Ramos (cell line): ENCODE results near the gene EMD.

Experiments used
- in situ Hi-C: fragments of 300-500 bp; cut with MboI; formaldehyde crosslinking; loops from one replicate; pipeline ENCODE4 v1.14.3; 2022; ENCODE audit warnings: low sequenced_read_pairs; ENCODE audit not compliant: unreplicated experiment

EMD gene

DNA sequence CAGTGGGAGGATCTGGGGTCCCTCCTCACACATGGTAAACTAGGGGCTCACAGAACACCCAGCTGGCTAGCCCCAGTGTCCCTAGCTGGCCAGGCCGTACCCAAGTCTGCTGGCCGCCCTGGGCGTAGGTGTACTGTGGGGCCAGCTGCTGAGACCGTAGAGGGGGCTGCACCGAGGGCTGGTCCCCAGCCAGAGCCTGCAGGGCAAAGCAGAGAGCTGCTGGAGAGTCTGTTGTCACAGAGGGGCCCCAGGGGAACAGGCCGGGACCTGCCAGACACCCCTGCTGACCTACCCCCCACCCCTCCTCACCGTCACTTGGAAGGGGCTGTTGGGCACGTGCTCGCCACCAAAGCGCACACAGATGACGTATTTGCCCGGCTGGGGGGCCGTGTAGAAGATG lies 24.6 kb upstream of the EMD start:
- in situ Hi-C loops, result no loop called here

DNA sequence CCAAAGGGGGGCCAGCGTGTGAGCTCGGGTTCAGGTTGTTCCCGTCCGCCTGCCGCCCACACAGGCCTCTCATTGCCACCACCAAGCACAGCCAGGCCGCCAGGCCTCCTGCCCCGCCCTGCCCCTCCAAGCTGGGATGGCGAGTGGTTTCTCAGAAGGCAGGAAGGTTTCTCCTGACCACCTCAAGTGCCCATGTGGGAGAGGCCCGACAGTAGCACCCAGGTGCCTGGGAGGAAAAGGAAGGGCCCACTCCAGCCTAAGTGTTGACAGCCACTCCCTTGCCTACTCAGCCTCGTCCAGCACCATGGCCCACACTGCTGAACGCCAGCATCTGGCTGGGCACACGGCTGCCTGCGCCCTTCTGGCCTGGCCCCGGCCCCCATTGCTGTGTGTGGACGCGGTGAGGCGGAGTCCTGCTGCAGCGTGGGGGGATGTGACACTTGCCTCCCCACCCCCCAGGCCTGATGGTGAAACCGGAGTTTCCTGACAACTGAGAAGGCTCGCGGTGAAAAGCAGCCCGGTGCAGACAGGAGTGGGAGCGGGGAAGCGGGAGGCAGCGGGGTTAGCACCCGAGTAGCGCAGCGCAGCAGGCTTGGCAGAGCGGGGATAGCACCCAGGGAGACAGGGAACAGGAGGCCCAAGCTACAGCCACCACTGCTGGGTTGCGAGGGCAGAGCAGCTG lies 23.9 kb upstream of the EMD start:
- in situ Hi-C loops, result no loop called here

DNA sequence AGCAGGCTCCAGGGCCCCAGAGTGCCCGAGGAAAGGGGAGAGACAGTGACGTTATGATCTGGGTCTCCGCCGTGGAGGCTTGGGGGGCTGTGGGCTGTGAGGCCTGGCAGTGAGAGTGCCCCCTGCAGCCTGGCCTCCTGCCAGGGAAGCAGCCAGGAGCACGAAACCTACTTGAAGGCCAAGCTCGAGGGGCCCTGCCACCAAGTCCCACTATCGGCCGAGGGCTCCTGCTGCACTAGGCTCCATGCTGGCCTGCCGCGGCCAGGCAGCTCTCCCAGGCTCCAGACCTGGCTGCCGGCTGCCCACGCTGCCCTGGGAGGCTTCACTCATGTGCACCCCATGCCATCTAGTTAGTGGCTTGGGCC lies 23.3 kb upstream of the EMD start:
- in situ Hi-C loops, result no loop called here

DNA sequence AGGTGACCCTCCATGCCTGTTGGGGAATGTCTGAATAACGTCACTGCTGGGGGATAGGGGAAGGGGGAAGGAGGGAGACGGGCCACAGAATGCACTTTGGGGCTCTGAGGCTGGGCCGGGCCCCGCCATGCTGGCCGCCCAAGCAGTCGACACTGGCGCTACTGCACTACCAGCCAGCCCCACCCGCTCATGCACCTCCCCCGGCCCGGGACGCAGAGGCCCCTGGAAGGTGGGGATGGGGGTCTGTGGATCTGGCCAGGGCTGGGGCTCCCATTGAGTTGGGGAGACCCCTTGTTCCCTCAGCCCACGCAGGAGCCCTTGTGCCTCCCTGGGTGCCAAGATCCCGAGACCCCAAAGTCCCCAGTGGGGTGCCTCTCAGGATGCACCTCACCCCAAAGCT lies 22.5 kb upstream of the EMD start:
- in situ Hi-C loops, result no loop called here

DNA sequence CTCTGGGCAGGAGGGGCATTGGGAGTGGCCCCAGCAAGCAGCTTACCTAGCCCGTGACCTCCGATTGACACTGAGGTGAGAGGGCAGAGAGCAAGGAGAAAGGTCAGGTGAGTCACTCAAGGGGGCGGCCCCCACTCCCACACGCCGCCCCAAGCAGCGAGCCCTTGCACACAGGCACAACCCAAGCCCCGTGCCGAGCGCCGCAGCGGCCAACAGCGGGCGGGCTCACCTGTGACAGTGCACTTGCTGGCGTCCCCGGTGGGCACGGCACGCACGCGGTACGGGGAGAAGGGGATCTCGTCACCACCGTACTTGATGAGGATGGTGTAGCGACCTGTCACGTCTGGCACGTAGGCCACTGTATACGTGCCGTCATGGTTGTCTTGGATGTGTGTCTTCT lies 21.9 kb upstream of the EMD start:
- in situ Hi-C loops, result no loop called here

DNA sequence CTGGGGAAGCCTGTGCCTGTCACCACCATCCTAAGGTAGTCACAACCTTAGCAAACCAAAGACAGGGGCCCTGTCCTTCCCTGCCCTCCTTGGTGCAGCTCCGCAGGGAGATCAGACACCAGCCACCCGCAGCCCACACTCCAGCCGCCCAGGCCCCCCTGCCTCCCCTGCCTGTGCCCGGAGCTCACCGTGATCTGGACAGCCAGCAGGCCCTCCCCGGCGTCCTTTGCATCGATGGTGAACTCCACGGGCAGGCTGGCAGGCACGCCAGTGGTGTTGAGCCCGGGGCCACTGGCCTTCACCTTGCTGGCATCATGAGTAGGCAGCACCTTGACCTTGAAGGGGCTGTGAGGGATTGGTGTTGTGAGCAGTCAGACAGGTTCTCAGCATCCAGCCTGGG lies 21.1 kb upstream of the EMD start:
- in situ Hi-C loops, result no loop called here

DNA sequence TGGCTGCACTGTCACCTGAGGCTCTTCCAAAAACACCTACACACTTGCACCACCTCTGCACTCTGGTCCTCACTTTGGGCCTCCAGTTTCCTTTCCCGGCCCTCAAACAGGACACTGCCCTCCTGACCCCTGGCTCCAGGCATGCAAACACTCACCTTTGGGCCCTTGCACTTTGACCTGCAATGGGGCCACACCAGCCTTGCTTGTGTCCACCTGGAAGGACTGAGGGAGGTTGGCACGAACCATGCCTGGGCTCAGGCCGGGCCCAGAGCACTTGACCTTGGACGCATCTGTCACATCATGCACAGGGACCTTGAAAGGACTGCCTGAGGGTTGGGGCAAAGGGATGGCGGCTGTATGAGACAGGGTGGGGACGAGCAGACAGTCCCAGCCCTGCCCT lies 20.3 kb upstream of the EMD start:
- in situ Hi-C loops, result no loop called here

DNA sequence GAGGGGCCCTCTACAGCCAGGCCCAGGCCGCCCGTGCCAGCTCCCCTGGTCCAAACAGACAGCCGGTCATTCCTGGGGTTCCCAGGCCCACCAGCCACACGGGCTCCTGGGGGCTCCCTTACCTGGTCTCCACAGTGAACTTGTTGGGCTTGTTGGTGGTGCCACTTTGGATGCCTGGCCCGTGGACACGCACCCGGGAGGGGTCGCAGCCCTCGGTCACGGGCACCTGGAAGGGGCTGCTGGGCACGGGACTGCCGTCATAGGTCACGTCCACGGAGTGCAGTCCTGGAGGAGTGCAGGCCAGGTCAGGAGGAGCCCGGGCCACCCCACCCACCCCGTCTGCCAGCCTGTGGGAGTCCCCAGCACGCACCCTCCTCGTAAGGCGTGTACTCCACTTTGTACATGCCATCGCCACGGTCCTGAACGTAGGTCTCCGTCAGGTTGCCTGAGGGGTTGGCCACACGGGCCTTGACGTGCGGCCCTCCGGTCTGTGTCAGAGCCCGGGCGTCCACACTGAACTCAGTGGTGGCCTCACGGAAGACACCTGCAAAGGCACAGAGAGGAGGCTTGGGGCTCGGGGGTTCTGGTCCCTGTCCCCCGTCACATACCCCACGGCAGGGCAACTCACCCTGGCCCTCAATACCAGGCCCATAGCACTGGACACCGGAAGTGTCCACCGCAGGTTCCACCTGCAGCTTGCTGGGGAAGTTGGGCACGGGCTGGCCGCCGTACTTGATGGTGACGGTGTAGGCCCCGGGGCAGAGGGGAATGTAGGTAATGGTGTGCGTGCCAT lies 19.5 kb upstream of the EMD start:
- in situ Hi-C loops, result no loop called here

DNA sequence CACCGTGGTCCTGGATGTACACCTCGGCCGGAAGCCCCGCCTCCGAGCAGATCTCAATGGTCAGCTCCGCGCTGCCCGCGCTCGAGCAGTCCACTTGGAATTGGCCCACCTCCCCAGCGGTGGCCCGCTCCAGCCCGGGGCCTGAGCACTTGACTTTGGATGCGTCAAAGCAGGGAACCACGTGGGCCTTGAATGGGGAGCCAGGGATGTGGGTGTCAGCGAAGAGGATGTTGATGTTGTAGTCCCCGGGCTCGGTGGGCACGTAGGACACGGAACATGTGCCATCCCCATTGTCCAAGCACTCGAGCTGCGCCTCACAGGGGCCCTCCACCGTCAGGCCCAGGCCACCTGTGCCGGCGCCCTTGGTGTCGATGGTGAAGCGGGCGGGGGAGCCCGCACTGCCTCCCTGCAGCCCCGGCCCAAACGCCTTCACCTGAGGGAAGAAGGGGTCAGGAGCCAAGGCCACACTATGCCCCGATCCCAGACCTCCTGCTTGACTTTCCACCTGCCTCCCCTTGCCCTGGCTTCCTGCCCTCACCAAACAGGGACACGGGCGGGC lies 18.9 kb upstream of the EMD start:
- in situ Hi-C loops, result no loop called here

DNA sequence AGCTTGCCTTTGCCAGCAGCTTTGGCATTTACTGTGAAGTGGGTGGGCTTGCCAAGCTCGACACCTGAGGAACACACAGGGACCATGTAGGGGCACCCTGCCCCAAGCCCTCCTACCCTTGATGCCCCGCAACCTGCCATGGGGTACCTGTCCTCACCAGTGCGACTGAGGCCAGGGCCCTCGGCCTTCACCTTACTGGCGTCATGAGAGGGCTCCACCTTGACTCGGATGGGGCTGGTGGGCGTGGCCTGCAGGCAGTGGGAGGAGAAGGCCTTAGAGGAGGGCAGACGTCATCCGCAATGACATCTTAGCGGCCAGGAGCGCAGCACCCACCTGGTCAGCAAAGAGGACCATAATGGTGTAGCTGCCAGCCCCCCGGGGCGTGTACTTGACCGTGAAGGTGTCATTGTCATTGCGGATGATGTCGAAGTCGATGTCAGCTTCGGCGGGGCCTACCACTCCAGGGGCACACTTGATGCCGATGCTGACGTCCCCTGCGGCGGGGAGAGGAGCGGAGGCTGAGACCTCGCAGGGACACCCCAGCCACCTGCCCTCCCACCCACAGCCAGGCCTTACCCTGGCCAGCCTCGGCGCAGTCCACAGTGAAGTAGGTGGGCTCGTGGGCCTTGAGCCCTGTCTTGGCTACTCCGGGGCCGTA lies 16.9 kb upstream of the EMD start:
- in situ Hi-C loops, result no loop called here

DNA sequence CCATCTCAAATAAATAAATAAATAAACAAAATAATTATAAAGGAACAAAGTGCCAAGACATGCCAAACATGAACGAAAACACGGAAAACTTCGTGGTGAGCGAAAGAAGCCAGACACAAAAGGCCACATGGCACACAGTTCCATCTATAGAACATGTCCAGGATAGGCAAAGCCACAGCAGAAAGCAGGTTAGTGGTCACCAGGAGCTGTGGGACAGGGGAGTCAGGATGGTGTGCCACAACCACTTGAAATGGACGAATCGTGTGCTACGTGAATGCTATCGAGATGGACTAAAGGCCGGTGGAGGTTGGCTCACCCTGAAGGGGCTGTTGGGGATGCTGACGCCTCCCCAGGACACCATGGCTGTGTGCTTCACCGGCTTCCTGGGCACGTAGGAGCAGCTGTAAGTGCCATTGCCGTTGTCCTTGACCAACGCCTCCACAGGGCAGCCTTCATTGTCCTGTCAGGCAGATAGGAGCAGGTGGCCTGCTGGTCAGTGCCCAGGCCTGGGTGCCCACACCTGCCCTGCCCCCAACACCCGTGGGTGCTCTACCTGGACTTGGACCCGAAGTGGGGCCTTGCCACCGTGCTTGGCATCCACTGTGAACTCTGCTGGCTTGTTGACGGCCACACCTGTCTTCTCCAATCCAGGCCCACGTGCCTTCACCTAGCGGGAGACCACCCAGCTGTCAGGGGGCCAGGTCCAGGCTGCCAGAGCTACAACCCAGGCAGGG lies 15.2 kb upstream of the EMD start:
- in situ Hi-C loops, result no loop called here

DNA sequence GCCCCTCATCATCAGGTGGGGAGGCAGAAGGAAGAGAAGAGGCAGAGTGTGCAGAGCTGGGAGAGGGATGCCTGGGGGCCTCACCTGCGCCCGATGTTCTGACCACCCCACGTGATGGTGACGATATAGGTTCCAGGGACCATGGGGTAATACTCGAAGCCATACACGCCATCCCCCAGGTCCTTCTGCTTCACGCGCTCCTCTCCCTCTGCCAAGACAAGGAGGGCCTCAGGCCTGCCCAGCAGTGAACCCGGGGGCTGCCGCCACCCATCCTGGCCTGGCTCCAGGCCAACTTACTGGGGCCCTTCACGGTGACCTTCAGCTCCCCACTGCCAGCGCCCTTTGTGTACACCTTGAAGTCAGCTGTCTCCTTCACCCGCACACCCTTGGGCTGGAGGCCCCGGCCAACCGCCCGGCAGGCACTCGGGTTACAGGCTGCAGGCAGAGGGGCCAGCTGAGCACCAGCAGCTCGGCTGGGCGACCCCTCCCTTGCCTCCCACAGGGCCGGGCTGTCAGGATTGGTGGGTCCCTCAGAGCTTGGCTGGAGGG lies 14.0 kb upstream of the EMD start:
- in situ Hi-C loops, result no loop called here

DNA sequence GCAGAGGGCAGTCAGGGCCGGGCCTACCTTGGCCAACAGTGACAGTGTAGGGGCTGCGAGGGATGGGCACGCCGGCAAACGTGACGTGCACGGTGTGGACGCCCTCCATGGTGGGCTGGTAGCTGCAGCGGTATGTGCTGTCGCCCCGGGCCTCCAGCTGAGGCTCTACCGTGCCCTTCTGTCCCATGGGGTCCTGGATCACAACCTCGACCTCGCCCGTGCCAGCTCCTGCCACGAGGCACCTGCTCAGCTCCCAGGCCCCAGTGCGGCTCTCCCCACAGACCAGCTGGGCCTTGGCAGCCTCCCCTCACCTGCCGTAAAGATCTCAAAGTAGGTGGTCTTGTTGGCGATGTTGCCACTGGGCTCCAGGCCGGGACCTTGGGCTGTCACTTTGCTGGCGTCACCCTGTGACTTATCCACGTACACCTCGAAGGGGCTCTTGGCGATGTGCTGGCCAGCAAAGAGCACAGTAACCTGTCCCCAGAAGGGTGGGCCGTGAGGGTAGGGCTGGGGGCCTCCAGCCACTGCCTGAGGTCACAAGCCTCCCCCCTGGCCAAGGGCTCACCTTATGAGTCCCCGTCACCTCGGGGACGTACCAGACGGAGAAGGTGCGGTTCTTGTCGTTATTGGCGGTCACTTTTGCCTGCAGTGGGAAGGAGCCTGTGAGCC lies 13.0 kb upstream of the EMD start:
- in situ Hi-C loops, result no loop called here

DNA sequence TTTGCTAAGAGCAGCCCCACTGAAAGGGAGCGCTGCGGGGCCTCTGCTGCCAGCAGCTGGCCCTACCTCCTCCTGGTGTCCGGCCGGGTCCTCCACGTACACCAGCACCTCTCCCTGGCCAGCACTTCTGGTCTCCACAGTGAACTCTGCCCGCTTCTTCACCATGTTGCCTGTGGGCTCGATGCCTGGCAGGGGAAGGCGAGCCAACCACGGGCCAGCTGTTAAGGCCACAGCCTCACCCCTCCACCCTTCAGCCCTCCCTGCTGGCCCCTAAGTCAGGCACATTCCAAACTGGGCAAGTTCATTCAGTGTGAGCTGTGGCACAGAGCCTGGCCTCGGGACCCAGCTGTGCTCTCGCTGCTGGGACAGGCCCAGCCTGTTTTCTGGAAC lies 12.4 kb upstream of the EMD start:
- in situ Hi-C loops, result no loop called here

DNA sequence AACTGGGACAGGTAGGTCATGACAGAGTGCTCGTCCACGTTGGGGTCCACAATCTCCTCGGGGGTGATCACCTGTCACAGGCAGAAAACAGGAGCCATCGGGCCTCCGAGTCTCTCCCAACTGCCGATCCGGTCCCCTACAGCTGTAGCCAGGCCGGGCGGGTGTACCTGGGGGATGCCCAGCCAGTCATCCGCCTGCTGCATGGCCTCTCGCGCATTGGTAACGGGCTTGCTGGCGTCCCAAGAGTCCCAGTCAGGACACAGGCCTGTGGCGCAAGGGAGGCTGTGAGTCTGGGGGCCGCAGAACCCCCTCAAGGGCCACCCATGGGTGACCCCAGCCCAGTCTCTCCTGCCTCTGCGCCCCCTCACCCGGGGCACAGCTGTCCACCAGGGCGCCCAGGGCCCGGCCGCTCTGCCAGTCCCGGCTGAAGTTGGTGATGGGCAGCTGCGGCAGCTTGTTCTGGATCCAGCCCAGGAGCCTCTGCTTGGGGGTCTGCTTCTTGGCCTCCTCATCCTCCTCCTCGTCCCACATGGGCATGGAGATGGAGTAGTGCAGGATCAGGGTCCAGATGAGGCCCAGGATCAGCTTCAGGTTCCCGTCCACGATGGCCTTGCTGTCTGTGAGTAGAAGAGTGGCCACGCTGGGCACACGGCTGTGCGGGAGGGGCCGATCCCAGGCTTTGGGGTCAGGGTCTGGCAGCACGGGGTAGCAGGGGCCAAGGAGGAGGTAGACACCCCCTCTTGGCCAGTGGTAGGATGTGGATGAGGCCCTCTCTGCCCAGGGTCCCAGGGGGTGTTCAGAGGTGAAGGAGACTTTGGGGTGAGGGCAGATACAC lies 11.4 kb upstream of the EMD start:
- in situ Hi-C loops, result no loop called here

DNA sequence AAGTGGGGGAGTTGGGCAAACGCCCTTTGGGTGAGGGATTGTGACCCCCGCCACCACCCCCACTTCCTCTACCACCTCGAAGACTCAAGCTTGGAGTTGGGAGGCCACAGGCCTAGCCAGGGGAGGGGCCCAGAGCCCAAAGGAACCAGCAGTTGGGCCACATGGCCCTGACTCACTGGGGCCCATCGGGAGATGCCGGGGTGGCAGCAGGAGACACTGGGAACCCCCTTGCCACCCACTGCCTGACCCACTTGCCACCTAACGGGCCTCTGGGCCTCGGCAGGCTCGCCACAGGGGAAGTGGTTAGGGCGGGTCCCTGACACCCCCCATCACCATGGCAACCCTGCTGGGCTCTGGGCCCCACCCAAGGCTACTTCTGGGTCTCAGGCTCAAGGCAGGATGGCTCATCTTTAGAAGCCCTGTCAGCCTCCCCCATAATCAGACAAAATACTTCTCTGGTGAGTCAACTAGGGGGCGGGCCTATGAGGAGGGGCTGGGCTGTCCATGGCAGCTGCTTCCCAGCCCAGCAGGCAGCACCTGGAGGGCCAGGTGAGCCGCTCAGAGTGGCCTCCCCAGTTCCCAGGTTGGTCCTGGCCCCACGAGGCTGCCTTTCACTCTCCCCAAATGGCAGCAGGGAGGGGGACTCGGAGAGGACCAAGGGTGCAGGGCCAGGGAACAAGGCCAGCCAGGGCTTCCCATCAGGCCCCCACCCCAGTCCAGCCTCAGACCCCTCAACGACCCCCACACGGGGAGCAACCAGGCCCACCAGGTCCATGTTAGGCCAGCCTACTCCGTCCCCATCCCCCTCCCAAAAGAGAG lies 10.3 kb upstream of the EMD start:
- in situ Hi-C loops, result no loop called here

DNA sequence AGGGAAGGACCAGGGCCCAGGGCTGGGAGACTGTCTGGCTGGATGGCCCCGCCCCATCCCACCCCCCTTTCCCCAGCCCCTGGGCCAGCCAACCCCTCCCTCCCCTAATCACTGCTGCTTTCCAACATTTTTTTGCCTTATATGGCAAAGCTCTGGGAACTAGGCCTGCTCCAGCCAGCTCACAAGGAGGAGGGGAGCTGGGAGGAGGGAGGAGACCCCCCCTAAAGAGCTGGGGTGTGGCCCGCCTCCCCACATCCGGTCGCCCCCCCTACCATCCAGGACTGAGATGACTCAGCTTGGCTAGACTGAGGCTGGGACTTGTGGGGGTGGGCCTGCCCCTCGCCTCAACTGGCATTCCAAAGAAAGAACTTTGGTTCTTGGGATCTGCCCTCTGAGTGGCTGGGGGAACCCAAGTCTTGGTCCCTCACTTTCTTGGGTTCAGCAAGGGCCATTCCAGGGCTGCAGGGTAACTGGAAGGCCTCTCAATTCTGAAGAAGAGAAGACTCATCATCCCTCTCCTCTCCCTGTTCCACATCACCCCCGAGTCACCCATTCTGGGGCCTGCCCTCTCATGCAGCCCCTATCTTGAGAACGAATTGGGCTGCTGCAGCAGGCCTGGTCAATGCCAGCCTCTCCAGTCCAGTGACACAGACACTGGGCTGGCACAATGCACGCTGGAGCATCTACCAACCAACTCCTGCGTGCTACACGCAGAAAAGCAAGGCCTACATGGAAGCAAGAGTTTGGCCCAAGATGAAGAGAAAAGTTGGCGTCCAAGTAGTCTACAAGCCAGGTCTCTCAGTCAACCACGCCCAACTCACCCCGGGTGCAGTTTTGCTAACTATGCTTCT lies 9.4 kb upstream of the EMD start:
- in situ Hi-C loops, result no loop called here
